Endothelial cell of umbilical vein (primary cell): ENCODE results near the gene CCDC188. TPM values are rescaled to one million over a fixed set of nuclear protein-coding genes. Genes with fewer than 3 reads are reported as not detected.

Experiments used
- BruUV-seq: library from RNA; stranded (reverse); fragments of 400-500 nt; replicated peaks from 2 replicates; lab custom pipeline; 2021; lab: Mats Ljungman, UMichigan
- CTCF ChIA-PET: fragments of 300-600, 350-600 bp; sonication (Branson Sonifier 250); formaldehyde crosslinking; loops from one replicate; lab custom pipeline; 2021; ENCODE audit warnings: antibody characterized with exemption, inconsistent platforms; lab: Charles Lee
- POLR2A ChIA-PET: fragments of 300-600, 350-600 bp; sonication (Branson Sonifier 250); formaldehyde crosslinking; loops from one replicate; lab custom pipeline; 2021; ENCODE audit warnings: antibody characterized with exemption, inconsistent platforms; lab: Charles Lee
- DNase-seq: peaks from one replicate; pipeline ENCODE4 v3.0.0-alpha.2; 2011; ENCODE audit warnings: low read depth, low spot score
- FAIRE-seq: peaks from 2 replicates; lab custom pipeline; 2011; peaks lifted over from hg19 to GRCh38; lab: Jason Lieb, UNC
- H2AFZ ChIP-seq: 2 replicates; pipeline ENCODE4 v1.6.0; 2012; ENCODE audit warnings: low read depth, low read length, control low read depth, inconsistent platforms
- H3K27ac ChIP-seq: 2 replicates; pipeline ENCODE4 v1.5.1; 2011; ENCODE audit warnings: low read depth, mild to moderate bottlenecking, control low read depth, low read length, moderate library complexity; ENCODE audit not compliant: insufficient read depth
- H3K27me3 ChIP-seq, 2 experiments: 2 replicates each; pipeline versions ENCODE4 v1.6.0 to v1.6.1; 2011; ENCODE audit warnings: low read length in 2 of 2, mixed read lengths in 1 of 2; ENCODE audit not compliant: control insufficient read depth in 2 of 2, insufficient read depth in 2 of 2
- H3K36me3 ChIP-seq, 2 experiments: 2 replicates in 1 of 2; 3 replicates in 1 of 2; pipeline ENCODE4 v1.5.1; 2011; ENCODE audit warnings: low read length in 2 of 2, mild to moderate bottlenecking in 1 of 2, moderate library complexity in 1 of 2; ENCODE audit not compliant: control insufficient read depth in 2 of 2, insufficient read depth in 2 of 2; ENCODE audit errors: extremely low read depth in 1 of 2
- H3K4me1 ChIP-seq: 3 replicates; pipeline ENCODE4 v1.5.1; 2011; ENCODE audit warnings: mild to moderate bottlenecking, low read length; ENCODE audit not compliant: control insufficient read depth, insufficient read depth; ENCODE audit errors: extremely low read depth
- H3K4me2 ChIP-seq: 2 replicates; pipeline ENCODE4 v1.6.1; 2011; ENCODE audit warnings: low read length, control low read depth, mixed read lengths; ENCODE audit not compliant: insufficient read depth
- H3K4me3 ChIP-seq, 3 experiments: fragments of 200-600 bp in 1 of 3; sonication (generic), shearing (Covaris generic) in 1 of 3; replicated peaks in 1 of 3; 2 replicates each; pipeline ENCODE4 v1.5.1; 2011 to 2016; ENCODE audit warnings: control low read depth in 3 of 3, low read length in 3 of 3, mild to moderate bottlenecking in 2 of 3, inconsistent platforms in 1 of 3, low read depth in 1 of 3, moderate library complexity in 1 of 3; ENCODE audit not compliant: insufficient read depth in 1 of 3
- H3K79me2 ChIP-seq: 2 replicates; pipeline ENCODE4 v1.6.0; 2012; ENCODE audit warnings: low read length, inconsistent platforms; ENCODE audit not compliant: control insufficient read depth, insufficient read depth
- H3K9ac ChIP-seq: replicated peaks from 2 replicates; pipeline ENCODE3; 2011; ENCODE audit warnings: low read length, control low read depth; ENCODE audit not compliant: insufficient read depth; ENCODE audit errors: extremely low read depth
- H3K9me1 ChIP-seq: replicated peaks from 3 replicates; pipeline ENCODE4 v1.6.0; 2011; ENCODE audit warnings: mild to moderate bottlenecking, low read length; ENCODE audit not compliant: control insufficient read depth, insufficient read depth; ENCODE audit errors: extremely low read depth
- H3K9me3 ChIP-seq: replicated peaks from 2 replicates; pipeline ENCODE4 v1.5.1; 2012; ENCODE audit warnings: low read length, inconsistent platforms; ENCODE audit not compliant: control insufficient read depth, insufficient read depth
- H4K20me1 ChIP-seq: replicated peaks from 2 replicates; pipeline ENCODE3; 2011; ENCODE audit warnings: mild to moderate bottlenecking, low read length; ENCODE audit not compliant: control insufficient read depth, insufficient read depth; ENCODE audit errors: extremely low read depth
- MAX ChIP-seq: IDR thresholded peaks from 2 replicates; pipeline ENCODE4 v1.6.1; 2011; ENCODE audit not compliant: insufficient read depth, insufficient read length
- POLR2A ChIP-seq: IDR thresholded peaks from 2 replicates; pipeline ENCODE4 v1.6.1; 2012; ENCODE audit warnings: low read depth, mild to moderate bottlenecking, control low read depth, low read length
- POLR2AphosphoS5 ChIP-seq: IDR thresholded peaks from 2 replicates; pipeline ENCODE4 v1.6.1; 2012; ENCODE audit warnings: low read depth, mild to moderate bottlenecking, control low read depth, low read length, moderate library complexity; ENCODE audit not compliant: insufficient read depth
- dilution Hi-C: fragments of 300-500 bp; cut with MboI; formaldehyde crosslinking; loops from one replicate; pipeline ENCODE4 v1.15.0; 2019; ENCODE audit warnings: low sequenced_read_pairs; ENCODE audit not compliant: extremely low pct_ligation_motif_present
- intact Hi-C: fragments of 100-400 bp; cut with micrococcal nuclease; formaldehyde crosslinking; loops from one replicate; pipeline ENCODE4 v1.10.0; 2022
- polyA plus RNA-seq, 4 experiments: library from polyadenylated mRNA; depleted of rRNA in 3 of 4; stranded (reverse) in 3 of 4; unstranded in 1 of 4; fragments of >200 nt; gene quantifications; 2 replicates each; pipeline versions ENCODE4 v1.2.1 to v1.2.3, GENCODE V29; 2011 to 2012; ENCODE audit warnings: missing spikeins in 1 of 4
- total RNA-seq: library from RNA; stranded (reverse); gene quantifications from 2 replicates; pipeline ENCODE4 v1.2.3, GENCODE V29; 2021

The CCDC188 gene
- total and polyA plus RNA-seq, 2 donors (not counting 3 experiments of a cell fraction or from before 2014, with no cell fraction given): 9.4 to 9.8 TPM

- no TSS peak for BruUV-seq
Measured at GRCh38 chr22:20108757-20109230, 42.1 kb downstream of the CCDC188 start.

GRCh38 chr22:20107951-20108756 is 42.7 kb downstream of the CCDC188 start:
- H2AFZ ChIP-seq: no peak overlapping the region
- H3K36me3 ChIP-seq: peaks cover 19 to 72% of the 10 kb centered on the region in 2 experiments
- no peak for FAIRE-seq

More at GRCh38 chr22:20108757-20109230, 42.1 kb downstream of the CCDC188 start:
- Histone ChIP-seq H3K79me2 (peaks cover 10% of the 10 kb centered on the region), H3K9me3 (no peaks in the 10 kb centered on the region), H3K4me1 (no peaks in the 10 kb centered on the region), H3K4me3 (no peak overlapping the region), H3K36me3 (peaks cover 15 to 71% of the 10 kb centered on the region in 2 experiments), H3K27me3 (no peaks in the 10 kb centered on the region), H3K9ac (no peak overlapping the region), H2AFZ (no peak overlapping the region), H4K20me1 (no peaks in the 10 kb centered on the region), H3K4me2 (no peak overlapping the region), H3K9me1 (no peaks in the 10 kb centered on the region), H3K27ac (no peak overlapping the region)
- DNase-seq: no peak
- intact Hi-C loops (no loop called here), dilution Hi-C loops (no loop called here)
- ChIA-PET CTCF (interaction anchor here (0.9 kb wide), 1 partner anchor 21 kb away, joined by 3 read pairs; no protein-coding TSS in a partner anchor), POLR2A (no interaction called here)
- TF ChIP-seq POLR2AphosphoS5: no peak
- no peak for FAIRE-seq

More at GRCh38 chr22:20107951-20108756, 42.7 kb downstream of the CCDC188 start:
- DNase-seq: no peak
- Histone ChIP-seq H3K9ac (no peak overlapping the region), H3K9me1 (no peaks in the 10 kb centered on the region), H3K4me3 (no peak overlapping the region), H3K9me3 (no peaks in the 10 kb centered on the region), H3K27me3 (no peaks in the 10 kb centered on the region), H3K4me1 (no peaks in the 10 kb centered on the region), H3K79me2 (peaks cover 14% of the 10 kb centered on the region), H3K27ac (no peak overlapping the region), H4K20me1 (no peaks in the 10 kb centered on the region), H3K4me2 (no peak overlapping the region)
- intact Hi-C loops (no loop called here), dilution Hi-C loops (no loop called here)
- ChIA-PET POLR2A (no interaction called here), CTCF (interaction anchor here (0.9 to 1.5 kb wide), 2 partner anchors 21 to 384 kb away, joined by 3 read pairs; partner anchors contain the start of gene GP1BB)
- TF ChIP-seq MAX (no peak), POLR2A (no peak)
- no TSS peak for BruUV-seq
